ENCODE data around the gene CHKA.

- no peak for TF ChIP-seq CTCF (IDR thresholded peaks at IDR 0.05)
- no peak for TF ChIP-seq EP300 (IDR thresholded peaks at IDR 0.05; ENCODE audit: borderline replicate concordance in 1 of 2, low read depth in 1 of 2, low read length in 1 of 2)
These were observed 28.8 kb upstream of the CHKA start for GRCh38 chr11:68150037-68150436.

Data from SK-N-SH (cell line).